Measurements from ENCODE around the gene RAP1GAP. TPM values are rescaled to one million over a fixed set of nuclear protein-coding genes. Genes with fewer than 3 reads are reported as not detected.

Gene RAP1GAP
- total RNA-seq, 1 experiment from 2014 or later, result 30.2 TPM

DNA sequence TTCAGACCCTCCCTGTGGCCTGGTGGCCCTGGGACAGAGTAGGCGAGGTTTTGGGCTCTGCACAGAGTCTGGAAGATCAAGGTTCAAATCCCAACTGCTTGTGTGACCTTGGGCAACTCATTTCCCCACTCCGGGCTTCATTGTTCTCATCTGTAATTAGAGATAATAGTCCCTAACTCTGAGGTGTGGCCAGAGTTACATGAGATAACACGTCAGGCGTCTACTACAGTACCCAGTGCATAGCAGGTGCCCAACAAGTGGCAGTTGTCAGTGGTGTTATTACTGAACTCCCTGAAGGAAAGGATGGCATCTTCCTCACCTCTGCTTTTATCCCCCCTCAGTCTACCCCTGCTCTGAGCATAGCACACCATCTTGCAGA, 20.8 kb downstream of the RAP1GAP start:
- Histone ChIP-seq H3K27ac (no peak overlapping the region), H3K27me3 (ENCODE audit: insufficient read depth, low read depth) (no peaks in the 10 kb centered on the region), H3K4me1 (replicated peaks; ENCODE audit: insufficient read depth) (peaks cover 17% of the 10 kb centered on the region), H3K4me2 (no peak overlapping the region), H3K36me3 (ENCODE audit: low read depth) (no peaks in the 10 kb centered on the region), H3K9me3 (ENCODE audit: insufficient read depth, low read depth) (no peaks in the 10 kb centered on the region), H3K9me2 (ENCODE audit: insufficient read depth) (no peaks in the 10 kb centered on the region), H4K20me1 (ENCODE audit: insufficient read depth) (no peaks in the 10 kb centered on the region), H2AFZ (no peak overlapping the region), H3F3A (ENCODE audit: insufficient read depth, low read depth) (peaks cover 10% of the 10 kb centered on the region; the same call in 1 of the 2 replicates), H3K79me2 (ENCODE audit: low read depth) (no peaks in the 10 kb centered on the region), H3K4me3 (no peak overlapping the region)
- no peak for TF ChIP-seq EZH2 (IDR thresholded peaks at IDR 0.05; ENCODE audit: low read depth)
- TF ChIP-seq, protein P1, sequence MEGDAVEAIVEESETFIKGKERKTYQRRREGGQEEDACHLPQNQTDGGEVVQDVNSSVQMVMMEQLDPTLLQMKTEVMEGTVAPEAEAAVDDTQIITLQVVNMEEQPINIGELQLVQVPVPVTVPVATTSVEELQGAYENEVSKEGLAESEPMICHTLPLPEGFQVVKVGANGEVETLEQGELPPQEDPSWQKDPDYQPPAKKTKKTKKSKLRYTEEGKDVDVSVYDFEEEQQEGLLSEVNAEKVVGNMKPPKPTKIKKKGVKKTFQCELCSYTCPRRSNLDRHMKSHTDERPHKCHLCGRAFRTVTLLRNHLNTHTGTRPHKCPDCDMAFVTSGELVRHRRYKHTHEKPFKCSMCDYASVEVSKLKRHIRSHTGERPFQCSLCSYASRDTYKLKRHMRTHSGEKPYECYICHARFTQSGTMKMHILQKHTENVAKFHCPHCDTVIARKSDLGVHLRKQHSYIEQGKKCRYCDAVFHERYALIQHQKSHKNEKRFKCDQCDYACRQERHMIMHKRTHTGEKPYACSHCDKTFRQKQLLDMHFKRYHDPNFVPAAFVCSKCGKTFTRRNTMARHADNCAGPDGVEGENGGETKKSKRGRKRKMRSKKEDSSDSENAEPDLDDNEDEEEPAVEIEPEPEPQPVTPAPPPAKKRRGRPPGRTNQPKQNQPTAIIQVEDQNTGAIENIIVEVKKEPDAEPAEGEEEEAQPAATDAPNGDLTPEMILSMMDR (conservative IDR thresholded peaks at IDR 0.05), result no peak
- no TSS peak for BruUV-seq (replicated peaks)
- intact Hi-C loops (cut with micrococcal nuclease; ENCODE audit: unreplicated experiment), result no loop called here
- ChIA-PET POLR2A (ENCODE audit: unreplicated experiment) (no interaction called here), CTCF (no interaction called here)
- no peak for DNase-seq

DNA sequence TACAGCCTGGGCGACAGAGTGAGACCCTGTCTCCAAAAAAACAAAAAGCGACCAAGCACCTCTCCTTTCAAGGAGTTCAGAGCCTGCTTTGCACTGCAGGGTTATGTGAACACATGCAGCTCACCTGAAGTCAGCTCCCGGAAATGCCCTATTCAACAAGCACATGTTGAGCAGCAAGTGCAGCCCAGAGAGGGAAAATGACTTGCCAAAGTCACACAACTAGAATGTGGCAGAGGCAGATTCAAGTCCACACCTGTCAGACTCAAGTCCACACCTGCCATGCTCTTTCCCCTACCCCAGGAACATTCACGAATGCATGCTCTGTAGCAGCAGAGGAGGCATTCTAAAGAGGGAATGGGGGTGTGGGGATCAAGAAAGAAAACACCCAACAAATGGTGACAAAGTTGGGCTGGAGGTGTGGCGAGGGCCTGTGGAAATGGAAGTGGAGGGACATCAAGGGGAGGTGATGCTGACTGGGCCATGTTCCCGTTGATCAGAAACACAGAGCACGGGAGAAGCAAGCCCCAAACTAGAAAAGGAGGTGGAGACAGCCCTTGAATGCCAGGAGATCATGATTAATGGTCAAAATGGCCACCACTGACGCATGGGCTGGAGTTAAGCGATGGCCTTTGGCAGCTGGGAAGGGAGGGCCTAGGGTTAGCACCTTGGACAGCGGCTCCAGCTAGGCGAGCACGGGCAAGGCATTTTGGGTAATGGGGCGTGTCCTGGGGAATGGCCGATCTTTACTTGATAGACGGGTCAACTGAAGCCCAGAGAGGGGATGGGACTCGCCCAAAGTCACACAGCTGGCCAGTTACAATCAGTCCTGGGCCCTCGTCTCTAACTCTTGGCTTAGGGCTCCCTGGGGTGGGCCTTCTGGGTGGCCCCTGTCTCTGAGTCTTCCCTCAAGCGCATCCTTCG, 21.5 kb downstream of the RAP1GAP start:
- Histone ChIP-seq H3F3A (ENCODE audit: insufficient read depth, low read depth) (peaks cover 3% of the 10 kb centered on the region; the same call in 1 of the 2 replicates), H3K27ac (no peak overlapping the region), H3K36me3 (ENCODE audit: low read depth) (no peaks in the 10 kb centered on the region), H3K9me2 (ENCODE audit: insufficient read depth) (no peaks in the 10 kb centered on the region), H3K4me1 (replicated peaks; ENCODE audit: insufficient read depth) (peaks cover 10% of the 10 kb centered on the region; the same call in 1 of the 2 replicates), H2AFZ (no peak overlapping the region), H3K9me3 (ENCODE audit: insufficient read depth, low read depth) (no peaks in the 10 kb centered on the region), H3K27me3 (ENCODE audit: insufficient read depth, low read depth) (no peaks in the 10 kb centered on the region), H3K4me3 (no peak overlapping the region), H4K20me1 (ENCODE audit: insufficient read depth) (no peaks in the 10 kb centered on the region), H3K79me2 (ENCODE audit: low read depth) (no peaks in the 10 kb centered on the region), H3K4me2 (no peak overlapping the region)
- POLR2A ChIA-PET (ENCODE audit: unreplicated experiment), result no interaction called here
- intact Hi-C loops (cut with micrococcal nuclease; ENCODE audit: unreplicated experiment), result no loop called here
- peak in 1 of 2 experiments; percentile 38 for DNase-seq
- no TSS peak for BruUV-seq (replicated peaks)
- CTCF ChIA-PET, result no interaction called here
- TF ChIP-seq, protein P1 (conservative IDR thresholded peaks at IDR 0.05), result no peak
- TF ChIP-seq EZH2 (IDR thresholded peaks at IDR 0.05; ENCODE audit: low read depth), result no peak

DNA sequence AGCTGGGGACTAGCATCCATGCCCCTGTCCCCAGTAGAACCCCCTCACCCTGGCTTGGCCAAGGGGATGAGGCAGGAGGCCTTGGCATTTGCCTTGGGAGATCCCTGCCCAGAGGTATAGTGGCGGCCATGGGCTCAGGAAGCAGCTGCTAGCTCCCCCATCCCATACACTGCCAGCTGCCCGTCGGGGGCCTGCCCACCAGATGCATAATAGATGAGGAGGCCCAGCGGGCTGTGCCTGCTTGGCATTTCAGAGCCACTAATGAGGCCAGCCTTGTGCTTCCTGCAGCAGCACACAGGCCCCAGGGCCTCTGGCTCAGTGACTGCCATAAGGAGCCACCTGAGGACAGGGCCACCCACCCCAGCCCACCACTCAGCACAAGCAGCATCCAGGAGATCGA, 23.6 kb downstream of the RAP1GAP start:
- Histone ChIP-seq H3K27me3 (ENCODE audit: insufficient read depth, low read depth) (no peaks in the 10 kb centered on the region), H3F3A (ENCODE audit: insufficient read depth, low read depth) (no peaks in the 10 kb centered on the region; the same call in 1 of the 2 replicates), H3K79me2 (ENCODE audit: low read depth) (no peaks in the 10 kb centered on the region), H3K9me2 (ENCODE audit: insufficient read depth) (no peaks in the 10 kb centered on the region), H3K4me3 (no peak overlapping the region), H3K4me2 (no peak overlapping the region), H3K36me3 (ENCODE audit: low read depth) (no peaks in the 10 kb centered on the region), H3K9me3 (ENCODE audit: insufficient read depth, low read depth) (no peaks in the 10 kb centered on the region), H2AFZ (no peak overlapping the region), H4K20me1 (ENCODE audit: insufficient read depth) (no peaks in the 10 kb centered on the region), H3K27ac (no peak overlapping the region), H3K4me1 (replicated peaks; ENCODE audit: insufficient read depth) (peaks cover 3% of the 10 kb centered on the region)
- TF ChIP-seq, protein P1 (conservative IDR thresholded peaks at IDR 0.05), result no peak
- TF ChIP-seq EZH2 (IDR thresholded peaks at IDR 0.05; ENCODE audit: low read depth), result no peak
- BruUV-seq (replicated peaks), result no TSS peak
- ChIA-PET CTCF (no interaction called here), POLR2A (ENCODE audit: unreplicated experiment) (no interaction called here)
- intact Hi-C loops (cut with micrococcal nuclease; ENCODE audit: unreplicated experiment), result no loop called here
- DNase-seq, result no peak

Data from PC-9 (cell line).